HG03103 (cell line): Measurements from ENCODE around the gene ADARB2.

Source experiments
- ATAC-seq: cut with Tn5 transposase; IDR thresholded peaks from one replicate; pipeline ENCODE4 v1.9.1; 2021; ENCODE audit warnings: low read depth; ENCODE audit not compliant: unreplicated experiment

The ADARB2 gene

GRCh38 chr10:1687623-1688150 lies 49.6 kb downstream of the ADARB2 start:
- ATAC-seq, result no peak

DNA sequence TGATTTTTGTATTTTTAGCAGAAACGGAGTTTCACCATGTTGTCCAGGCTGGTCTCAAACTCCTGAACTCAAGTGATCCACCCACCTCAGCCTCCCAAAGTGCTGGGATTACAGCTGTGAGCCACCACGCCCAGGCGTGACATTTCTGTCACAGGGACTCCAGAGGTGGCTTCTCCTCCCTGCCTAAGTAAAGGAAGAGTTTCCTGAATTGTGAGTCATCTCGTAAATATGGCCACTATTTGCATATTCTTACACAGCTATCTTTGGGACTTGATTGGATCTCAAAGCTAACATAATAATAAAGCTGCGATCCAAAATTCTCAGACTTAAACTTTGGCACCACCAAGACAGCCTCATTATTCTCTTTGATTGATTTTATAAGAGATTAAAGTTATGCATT lies 50.1 kb downstream of the ADARB2 start:
- ATAC-seq, result no peak

- ATAC-seq, result no peak
Measured at GRCh38 chr10:1686491-1686749, 50.9 kb downstream of the ADARB2 start.

- no peak for ATAC-seq
Measured at GRCh38 chr10:1685699-1686490, 51.4 kb downstream of the ADARB2 start.

GRCh38 chr10:1684991-1685390 lies 52.3 kb downstream of the ADARB2 start:
- no peak for ATAC-seq

DNA sequence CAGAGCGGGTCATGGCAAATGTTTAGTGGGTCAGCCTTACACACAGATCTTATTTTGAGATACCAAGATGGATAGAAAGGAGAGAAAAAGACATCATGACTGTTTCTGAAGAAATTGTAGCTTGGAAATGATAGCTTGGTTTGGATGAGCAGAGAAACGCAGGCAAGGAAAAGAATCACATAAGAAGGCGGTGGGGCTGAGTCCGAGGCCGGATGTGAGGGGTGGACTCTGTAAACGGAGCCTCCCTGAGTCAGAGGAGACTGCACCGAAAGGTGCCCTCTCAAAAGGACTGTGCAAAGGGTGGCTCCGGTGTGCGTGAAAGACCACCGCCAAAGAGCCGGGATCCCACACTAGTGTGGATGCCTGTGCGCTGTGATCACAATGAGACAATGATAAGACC lies 53.7 kb downstream of the ADARB2 start:
- no peak for ATAC-seq

DNA sequence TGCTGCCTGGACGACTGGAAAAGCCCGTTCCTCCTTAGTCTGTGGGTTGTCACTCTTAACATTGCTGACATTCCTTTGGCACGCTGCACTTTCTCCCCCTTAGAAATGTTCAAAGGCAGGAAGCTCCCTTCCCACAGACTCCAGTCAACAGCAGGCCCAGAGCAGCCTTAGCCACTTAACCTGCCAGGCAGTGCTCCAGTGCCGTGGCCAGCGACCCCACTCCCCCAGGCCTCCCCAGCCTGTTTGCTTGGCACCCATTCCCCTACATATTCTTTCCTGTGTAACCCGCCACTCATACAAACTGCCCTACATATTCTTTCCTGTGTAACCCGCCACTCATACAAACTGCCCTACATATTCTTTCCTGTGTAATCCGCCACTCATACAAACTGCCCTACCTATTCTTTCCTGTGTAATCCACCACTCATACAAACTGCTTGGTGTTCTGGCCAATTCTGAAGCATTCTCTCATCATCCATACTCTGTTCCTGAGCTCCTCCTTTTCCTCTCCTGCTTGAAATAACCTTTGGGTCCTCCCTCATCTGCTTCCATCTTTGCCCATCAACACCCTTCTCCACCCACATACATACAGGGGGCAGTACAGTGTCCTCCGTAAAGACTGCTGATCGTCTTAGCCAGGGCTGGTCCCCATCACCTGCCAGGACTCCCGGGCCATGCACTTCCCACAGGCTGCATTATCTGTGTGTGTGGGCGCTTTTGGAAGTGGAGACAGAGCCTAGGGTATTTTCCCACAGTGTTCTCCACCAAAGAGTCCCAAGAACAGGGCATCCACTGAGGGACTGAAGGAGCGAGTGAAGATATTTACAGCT lies 57.3 kb downstream of the ADARB2 start:
- no peak for ATAC-seq

DNA sequence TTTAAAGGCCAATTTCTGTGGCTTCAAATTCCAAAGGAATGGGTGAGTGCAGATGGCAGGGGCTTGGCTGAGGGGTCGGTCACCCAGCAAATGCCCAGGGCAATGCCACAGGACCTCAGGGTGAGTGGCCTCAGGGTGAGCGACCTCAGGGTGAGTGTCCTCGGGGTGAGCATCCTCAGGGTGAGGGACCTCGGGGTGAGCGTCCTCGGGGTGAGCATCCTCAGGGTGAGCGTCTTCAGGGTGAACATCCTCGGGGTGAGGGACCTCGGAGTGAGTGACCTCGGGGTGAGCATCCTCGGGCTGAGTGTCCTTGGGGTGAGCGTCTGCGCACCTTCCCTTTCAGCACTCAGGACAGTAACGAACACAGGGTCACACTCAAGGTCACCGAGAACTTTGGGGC lies 59.2 kb downstream of the ADARB2 start:
- ATAC-seq, result no peak

GRCh38 chr10:1677307-1677939 lies 59.9 kb downstream of the ADARB2 start:
- no peak for ATAC-seq

- no peak for ATAC-seq
Measured at GRCh38 chr10:1674501-1674900, 62.8 kb downstream of the ADARB2 start.

DNA sequence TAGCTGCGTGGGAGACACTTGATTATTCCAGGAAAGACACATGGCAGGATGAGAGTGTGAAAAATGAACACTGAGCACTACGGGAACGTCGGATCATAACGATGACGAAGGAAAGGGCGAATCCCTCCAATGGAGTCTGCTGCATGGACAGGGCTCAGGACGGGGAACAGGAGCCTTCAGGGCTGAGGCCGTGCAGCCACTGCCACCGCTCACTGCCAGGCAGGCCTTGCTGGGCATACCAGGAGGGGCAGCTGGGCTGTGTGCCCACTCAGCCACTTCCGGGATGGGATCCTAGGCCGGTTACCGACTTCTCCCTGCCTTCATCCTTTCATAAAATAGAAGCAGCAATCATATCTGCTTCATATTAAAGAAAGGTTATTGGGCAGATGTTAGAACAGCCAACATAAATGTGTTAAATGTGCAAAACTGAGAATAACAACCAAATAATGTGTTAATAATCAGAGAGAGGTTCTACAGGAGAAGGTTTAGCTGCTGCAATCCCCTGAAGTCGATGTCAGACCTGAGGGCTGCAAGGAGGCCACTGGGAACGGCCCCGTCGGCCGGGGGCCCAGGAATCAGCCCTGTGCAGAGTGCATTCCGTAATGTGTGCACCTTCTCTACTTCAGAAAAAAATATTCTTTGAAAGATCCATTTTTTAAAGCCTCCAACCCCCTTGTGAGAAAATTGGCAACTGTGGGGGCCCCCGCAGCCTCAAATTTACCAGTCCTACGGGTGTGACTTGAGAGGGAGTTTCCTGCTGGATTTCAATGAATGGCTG lies 63.6 kb downstream of the ADARB2 start:
- ATAC-seq, result no peak

GRCh38 chr10:1672001-1672781 lies 65.1 kb downstream of the ADARB2 start:
- ATAC-seq, result no peak

- no peak for ATAC-seq
Measured at GRCh38 chr10:1671366-1672000, 65.8 kb downstream of the ADARB2 start.

GRCh38 chr10:1670541-1671365 lies 66.6 kb downstream of the ADARB2 start:
- no peak for ATAC-seq

DNA sequence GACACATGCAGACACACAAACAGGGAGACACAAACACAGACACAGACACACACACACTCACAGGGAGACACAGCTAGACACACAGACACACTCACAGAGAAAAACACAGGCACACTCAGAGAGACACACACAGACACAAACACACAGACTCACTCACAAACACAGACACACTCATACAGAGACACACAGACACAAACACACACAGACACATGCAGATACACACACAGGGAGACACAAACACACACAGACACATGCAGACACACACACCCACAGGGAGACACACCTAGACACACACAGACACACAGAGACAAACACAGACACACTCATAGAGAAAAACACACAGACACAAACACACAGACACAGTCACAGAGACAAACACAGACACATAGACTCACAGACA lies 67.9 kb downstream of the ADARB2 start:
- no peak for ATAC-seq

DNA sequence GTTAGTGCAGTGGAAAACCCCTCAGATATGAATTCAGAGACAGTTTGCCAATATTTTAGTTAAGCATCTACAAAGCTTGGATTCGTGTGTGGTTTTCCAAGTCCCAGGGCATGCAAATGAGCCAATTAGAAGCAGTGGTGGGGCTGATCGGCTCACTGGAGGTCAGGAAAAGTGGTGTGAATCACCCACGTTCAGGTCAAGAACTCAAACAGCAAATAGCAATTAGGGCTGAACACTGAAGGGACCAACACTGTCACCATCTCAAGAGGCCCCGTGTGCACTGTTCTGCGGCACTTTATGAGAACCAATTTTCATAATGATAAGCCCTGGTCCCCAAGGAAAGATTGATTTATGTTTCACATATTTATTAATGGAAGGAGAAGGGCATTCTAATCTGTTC lies 68.9 kb downstream of the ADARB2 start:
- ATAC-seq, result no peak

DNA sequence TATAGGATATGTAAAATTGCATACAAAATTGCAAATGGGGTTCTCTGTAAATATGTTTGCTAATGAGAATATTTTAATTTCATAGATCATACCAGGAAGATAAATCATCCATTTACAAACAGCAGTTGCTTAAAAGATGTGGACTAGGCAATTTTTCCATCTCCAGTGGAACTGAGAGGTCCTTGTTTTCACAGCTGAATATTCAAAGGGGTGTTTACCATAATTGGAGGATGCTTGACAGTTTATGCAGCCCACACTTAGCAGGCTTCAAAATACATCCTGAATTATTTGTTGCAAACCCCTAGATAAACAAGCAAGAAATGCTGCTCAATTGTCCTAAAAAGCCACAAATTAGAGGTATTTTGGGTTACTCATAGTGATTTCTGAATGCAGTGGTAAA lies 69.9 kb downstream of the ADARB2 start:
- no peak for ATAC-seq

- no peak for ATAC-seq
Measured at GRCh38 chr10:1666147-1666546, 71.2 kb downstream of the ADARB2 start.

GRCh38 chr10:1665681-1666080 lies 71.6 kb downstream of the ADARB2 start:
- no peak for ATAC-seq
